Heart left ventricle (tissue), 16 donors: ENCODE measurements around the gene TMEM9. TPM values are rescaled to one million over a fixed set of nuclear protein-coding genes. Genes with fewer than 3 reads are reported as not detected.

ENCODE experiments used
- ATAC-seq, 4 donors: fragments of 200-7000 bp; cut with Tn5 transposase; one replicate each; pipeline ENCODE4 v1.9.1; 2020 to 2022; ENCODE audit warnings: moderate library complexity in 4 of 4, mild to moderate bottlenecking in 3 of 4, moderate number of reproducible peaks in 1 of 4
- DNase-seq, 5 donors: peaks; one replicate each; pipeline ENCODE4 v3.0.0-alpha.2; 2020
- H3K27ac ChIP-seq, 12 donors: fragments of 200-600 bp; sonication (generic) in 4 of 12; one replicate each; pipeline versions ENCODE4 v1.5.0 to v1.8.0; 2016 to 2022; ENCODE audit warnings: mild to moderate bottlenecking in 2 of 12
- H3K27me3 ChIP-seq, 9 donors: fragments of 200-600 bp; sonication (generic) in 2 of 9; one replicate each; pipeline versions ENCODE4 v1.5.1 to v1.8.0; 2016 to 2022; ENCODE audit warnings: mild to moderate bottlenecking in 3 of 9
- H3K36me3 ChIP-seq, 9 donors: fragments of 200-600 bp; sonication (generic) in 2 of 9; one replicate each; pipeline versions ENCODE4 v1.5.0 to v1.8.0; 2018 to 2022; ENCODE audit warnings: mild to moderate bottlenecking in 2 of 9
- H3K4me1 ChIP-seq, 12 donors: fragments of 200-600 bp; sonication (generic) in 4 of 12; one replicate each; pipeline versions ENCODE4 v1.5.0 to v1.8.0; 2016 to 2022; ENCODE audit warnings: mild to moderate bottlenecking in 3 of 12
- H3K4me3 ChIP-seq, 12 donors: fragments of 200-600 bp; sonication (generic) in 4 of 12; one replicate each; pipeline versions ENCODE4 v1.5.0 to v1.8.0; 2017 to 2022; ENCODE audit warnings: mild to moderate bottlenecking in 9 of 12, moderate library complexity in 4 of 12
- H3K9me3 ChIP-seq, 12 donors: fragments of 200-600 bp; sonication (generic) in 4 of 12; one replicate each; pipeline versions ENCODE4 v1.5.0 to v1.8.0; 2016 to 2022; ENCODE audit warnings: mild to moderate bottlenecking in 1 of 12
- CTCF ChIP-seq, 12 donors: fragments of 200-600 bp; sonication (generic) in 4 of 12; IDR thresholded peaks; one replicate each; pipeline versions ENCODE4 v1.5.0 to v1.8.0; 2018 to 2022; ENCODE audit warnings: antibody characterized with exemption in 12 of 12, mild to moderate bottlenecking in 5 of 12
- POLR2A ChIP-seq, 2 donors: fragments of 450-650 bp; IDR thresholded peaks; one replicate each; pipeline ENCODE4 v1.6.1; 2017; ENCODE audit warnings: antibody characterized with exemption in 2 of 2, mild to moderate bottlenecking in 2 of 2, moderate library complexity in 2 of 2
- WGBS, 4 donors: extraction: QIAGEN DNeasy Blood & Tissue Kit in 2 of 4; methylation state at CpG; one replicate each; pipeline versions ENCODE4 v1.1.5 to v1.1.7; 2013 to 2018; 5-methylcytosine and 5-hydroxymethylcytosine counted together
- intact Hi-C, 10 donors: fragments of 100-400 bp; cut with DNase I; formaldehyde crosslinking; loops; one replicate each; pipeline versions ENCODE4 v1.11.1 to v1.14.2; 2022
- polyA plus RNA-seq, 2 donors: library from polyadenylated mRNA; stranded (reverse); fragments of 200-250 nt; gene quantifications; one replicate each; pipeline ENCODE4 v1.2.3, GENCODE V29; 2013
- total RNA-seq, 9 donors: library from RNA; depleted of rRNA in 2 of 9; stranded (reverse); fragments of >200 nt in 2 of 9; fragmentation: NEBNext Ultra II Directional in 3 of 9; extraction: Animal tissue kit (Norgen Biotek cat#: 25700) in 3 of 9; gene quantifications; one replicate each; pipeline versions ENCODE4 v1.1.0 to v1.2.4, GENCODE V29; 2016 to 2023
- donor health status: ischemic (EF 13 %, LVEDD 7.1; RV severe dilation, severe dysfunction).
- donor health status: healthy with polysubstance abuse.
- donor health status: DM: no; HTN: yes; CAD: no.
- donor health status: DM: no; HTN: no; CAD: no.
- donor health status: ischemic (EF 25% LVEDD 6.9; RV normal size, moderate dysfunction).
- donor health status: ischemic (EF 25% LVEDD 5.7; RV mildly dilated, moderate dysfunction).
- donor health status: healthy.
- donor health status: DM: yes; HTN: yes; CAD: no.
- donor health status: ischemic (EF 35%, LVEDD 5.7; RV mildly dilated, moderate dysfunction).
- donor health status: nonischemic (EF 11% LVEDD 7.7; RV severe dilation, severe dysfunction).
- donor health status: DM: yes; HTN: yes; CAD: no.
- donor health status: PGD.
- donor health status: ischemic (EF 29% LVEDD 5.4; RV normal size, mild dysfunction).
- donor health status: nonischemic (EF 23%, LVEDD 6.1; RV moderate dilation, normal function).

Gene TMEM9
- total and polyA plus RNA-seq, 11 donors: 22.4 to 42.9 (median 29.3) TPM

DNA sequence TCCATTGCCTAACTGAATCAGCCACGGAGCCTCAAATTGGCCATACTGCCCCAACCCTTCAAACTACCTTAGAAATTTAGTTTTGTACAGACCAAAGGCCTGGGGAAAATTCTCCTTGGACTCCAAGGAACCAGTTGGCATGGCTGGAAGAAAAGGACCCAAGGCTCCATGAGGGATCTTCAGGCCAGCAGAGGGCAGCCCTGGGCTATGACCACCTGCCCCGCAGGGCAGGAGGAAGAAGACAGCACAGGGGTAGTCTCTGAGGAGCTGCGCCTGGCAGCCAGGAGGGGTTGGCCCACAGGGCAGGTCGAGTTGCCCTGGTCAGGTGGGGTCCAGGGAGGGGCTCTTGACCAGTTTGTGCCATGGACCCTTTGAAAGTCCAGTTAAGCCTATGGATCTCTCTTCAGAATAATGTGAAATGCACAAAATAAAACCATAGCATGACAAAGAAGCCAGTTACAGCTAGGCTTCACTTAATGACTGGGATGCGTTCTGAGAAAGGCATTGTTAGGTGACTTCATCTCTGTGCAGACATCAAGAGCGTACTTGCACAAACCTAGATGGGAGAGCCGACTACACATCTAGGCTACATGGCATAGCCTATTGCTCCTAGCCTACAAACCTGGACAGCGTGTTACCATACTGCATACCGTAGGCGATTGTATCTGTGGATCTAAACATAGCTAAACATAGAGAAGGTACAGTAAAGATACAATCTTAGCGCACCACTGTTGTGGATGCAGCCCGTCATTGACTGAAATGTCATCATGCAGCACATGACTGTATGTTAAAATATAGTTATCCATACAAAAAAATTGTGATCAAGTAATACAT, 68.2 kb downstream of the TMEM9 start:
- no peak for TF ChIP-seq POLR2A (IDR thresholded peaks at IDR 0.05)
- TF ChIP-seq CTCF (IDR thresholded peaks at IDR 0.05): peak; percentile 35 to 62 (median 46)
- Histone ChIP-seq H3K4me1 (peaks cover 0 to 6% (median 0%) of the 10 kb centered on the region in 12 donors), H3K4me3 (no peak overlapping the region), H3K36me3 (no peaks in the 10 kb centered on the region), H3K27me3 (peaks cover 0 to 10% (median 0%) of the 10 kb centered on the region in 9 donors), H3K27ac (no peak overlapping the region), H3K9me3 (no peaks in the 10 kb centered on the region)
- peak in 3 of 4 donors; percentile 69 to 80 (median 74) for ATAC-seq
- intact Hi-C loops: loop anchor here in 4 of 10 donors (2.0 to 10.0 kb wide), 4 partner anchors 29 to 139 kb away; no protein-coding TSS in a partner anchor
- DNase-seq: peak in 2 of 5 donors; percentile 40 to 53
- WGBS, 4 donors: 74 to 84% (median 81%) methylated on average over 10 to 12 of the region's 12 CpGs

Other genes with a start within 250 kb of the TMEM9 start
- gene KIF21B, start 130.8 kb downstream of the TMEM9 start, total RNA-seq: 1 to 10 TPM in 2 of 9 donors, under 1 TPM in 7; 0.21 to 3.6 (median 0.47) TPM
- under 1 TPM; 0.29 to 0.30 TPM for gene KIF21B, start 130.8 kb downstream of the TMEM9 start, polyA plus RNA-seq
- not detected for gene CACNA1S, start 42.0 kb downstream of the TMEM9 start, total RNA-seq
- not detected for gene CACNA1S, start 42.0 kb downstream of the TMEM9 start, polyA plus RNA-seq
- gene ASCL5, start 27.3 kb downstream of the TMEM9 start, total RNA-seq: not detected
- gene ASCL5, start 27.3 kb downstream of the TMEM9 start, polyA plus RNA-seq: not detected
- under 1 TPM in 1 of 9 donors, not detected in 8; 0.04 TPM for gene IGFN1, start 36.4 kb upstream of the TMEM9 start, total RNA-seq
- gene IGFN1, start 36.4 kb upstream of the TMEM9 start, polyA plus RNA-seq: under 1 TPM in 1 of 2 donors, not detected in 1; 0.03 TPM
- 1 to 10 TPM in 1 of 9 donors, under 1 TPM in 6, not detected in 2; 0.09 to 1.6 (median 0.27) TPM for gene PKP1, start 129.0 kb upstream of the TMEM9 start, total RNA-seq
- gene PKP1, start 129.0 kb upstream of the TMEM9 start, polyA plus RNA-seq: under 1 TPM in 1 of 2 donors, not detected in 1; 0.62 TPM
- 1,000 to 10,000 TPM; 5,987 to 9,948 (median 7,621) TPM for gene TNNT2, start 223.2 kb upstream of the TMEM9 start, total RNA-seq
- gene TNNT2, start 223.2 kb upstream of the TMEM9 start, polyA plus RNA-seq: over 10,000 TPM in 1 of 2 donors, 1,000 to 10,000 TPM in 1; 9,964 to 28,496 TPM
- 10 to 100 TPM in 2 of 9 donors, 1 to 10 TPM in 7; 2.0 to 99.2 (median 6.4) TPM for gene LAD1, start 244.8 kb upstream of the TMEM9 start, total RNA-seq
- 10 to 100 TPM in 1 of 2 donors, 1 to 10 TPM in 1; 6.9 to 49.3 TPM for gene LAD1, start 244.8 kb upstream of the TMEM9 start, polyA plus RNA-seq